HG03575 (cell line): ENCODE data around the gene OR4X2.
"Not testable (repeated sequence)": the region's sequence is repeated elsewhere in the genome, so short reads cannot be mapped to it uniquely, and the experiment has no call there.

Source experiments
- ATAC-seq: cut with Tn5 transposase; IDR thresholded peaks from one replicate; pipeline ENCODE4 v1.9.1; 2021; ENCODE audit not compliant: unreplicated experiment, insufficient number of reproducible peaks, low FRiP score; ENCODE audit errors: extremely low read depth

Gene OR4X2, protein sequence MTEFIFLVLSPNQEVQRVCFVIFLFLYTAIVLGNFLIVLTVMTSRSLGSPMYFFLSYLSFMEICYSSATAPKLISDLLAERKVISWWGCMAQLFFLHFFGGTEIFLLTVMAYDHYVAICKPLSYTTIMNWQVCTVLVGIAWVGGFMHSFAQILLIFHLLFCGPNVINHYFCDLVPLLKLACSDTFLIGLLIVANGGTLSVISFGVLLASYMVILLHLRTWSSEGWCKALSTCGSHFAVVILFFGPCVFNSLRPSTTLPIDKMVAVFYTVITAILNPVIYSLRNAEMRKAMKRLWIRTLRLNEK

DNA sequence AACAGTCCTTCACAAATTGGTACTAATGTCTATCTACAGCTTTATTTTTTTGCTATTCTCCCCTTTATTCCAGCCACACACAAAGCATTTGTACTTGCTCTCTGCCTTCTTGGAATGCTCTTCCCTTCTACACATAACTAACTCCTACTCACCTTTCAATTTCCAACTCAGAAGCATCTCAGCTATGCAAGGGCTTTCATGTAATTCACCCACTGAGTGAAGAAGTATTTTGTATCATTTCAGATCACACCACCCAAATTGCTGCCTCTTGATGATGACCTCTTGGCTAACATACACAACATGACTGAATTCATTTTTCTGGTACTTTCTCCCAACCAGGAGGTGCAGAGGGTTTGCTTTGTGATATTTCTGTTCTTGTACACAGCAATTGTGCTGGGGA lies at the start of gene OR4X2:
OR4X2 (plus strand) TSS at position 301 of the 400 bp plus-strand sequence; CDS start at position 301, 0 bp downstream.
- ATAC-seq = no peak

GRCh38 chr11:48207881-48208280 lies 37.0 kb upstream of the OR4X2 start:
- ATAC-seq = no peak

GRCh38 chr11:48210052-48210451 lies 34.9 kb upstream of the OR4X2 start:
- no peak for ATAC-seq

DNA sequence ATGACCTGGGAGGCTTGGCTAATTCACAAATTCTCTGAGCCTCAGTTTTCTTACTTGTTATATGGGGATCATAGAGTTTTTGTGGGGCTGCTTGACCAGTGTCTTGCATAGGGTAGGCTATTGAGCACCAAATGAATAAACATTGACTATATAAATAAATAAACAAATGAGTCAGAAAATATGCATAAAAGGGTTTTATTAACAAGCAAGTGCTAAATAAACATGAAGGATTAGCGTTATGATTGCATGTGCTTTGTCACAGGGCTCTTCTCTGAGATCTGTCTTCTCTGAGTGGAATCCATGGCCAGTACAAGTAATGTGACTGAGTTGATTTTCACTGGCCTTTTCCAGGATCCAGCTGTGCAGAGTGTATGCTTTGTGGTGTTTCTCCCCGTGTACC lies 28.4 kb upstream of the OR4X2 start, which contains the start of gene OR4B1:
OR4B1 (plus strand) TSS at position 301 of the 400 bp plus-strand sequence; CDS start at position 301, 0 bp downstream.
- ATAC-seq = no peak

- no peak for ATAC-seq
Measured at GRCh38 chr11:48228761-48229160, 16.1 kb upstream of the OR4X2 start.

DNA sequence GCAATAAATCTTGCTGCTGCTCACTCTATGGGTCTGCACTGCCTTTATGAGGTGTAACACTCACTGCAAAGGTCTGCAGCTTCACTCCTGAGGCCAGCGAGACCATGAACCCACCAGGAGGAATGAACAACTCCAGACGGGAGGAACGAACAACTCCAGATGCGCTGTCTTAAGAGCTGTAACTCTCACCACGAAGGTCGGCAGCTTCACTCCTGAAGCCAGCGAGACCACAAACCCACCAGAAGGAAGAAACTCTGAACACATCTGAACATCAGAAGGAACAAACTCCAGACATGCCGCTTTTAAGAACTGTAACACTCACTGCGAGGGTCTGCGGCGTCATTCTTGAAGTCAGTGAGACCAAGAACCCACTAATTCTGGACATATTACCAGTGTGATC lies 14.8 kb upstream of the OR4X2 start:
- ATAC-seq = not testable (repeated sequence)

DNA sequence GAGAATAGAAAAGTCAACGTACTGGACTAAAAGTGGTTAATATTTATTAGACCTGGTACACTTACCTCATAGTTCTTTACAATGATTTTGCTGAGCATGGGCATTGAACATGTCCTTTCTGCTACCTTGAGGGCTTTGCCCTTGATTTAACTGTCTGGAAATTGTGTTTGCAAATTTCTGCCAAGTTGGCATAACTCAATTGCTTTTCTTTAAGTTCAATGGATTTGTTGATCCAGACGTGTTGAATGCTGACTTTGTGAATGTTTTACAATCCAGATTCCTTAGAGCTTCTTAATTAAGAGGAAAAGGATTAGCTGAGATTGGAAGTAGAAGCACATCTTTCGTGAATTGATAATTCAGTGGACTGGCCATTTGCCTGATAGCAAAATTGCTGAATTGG lies 7.2 kb upstream of the OR4X2 start:
- ATAC-seq = no peak

- ATAC-seq = no peak
Measured at GRCh38 chr11:48242501-48242900, 2.4 kb upstream of the OR4X2 start.

DNA sequence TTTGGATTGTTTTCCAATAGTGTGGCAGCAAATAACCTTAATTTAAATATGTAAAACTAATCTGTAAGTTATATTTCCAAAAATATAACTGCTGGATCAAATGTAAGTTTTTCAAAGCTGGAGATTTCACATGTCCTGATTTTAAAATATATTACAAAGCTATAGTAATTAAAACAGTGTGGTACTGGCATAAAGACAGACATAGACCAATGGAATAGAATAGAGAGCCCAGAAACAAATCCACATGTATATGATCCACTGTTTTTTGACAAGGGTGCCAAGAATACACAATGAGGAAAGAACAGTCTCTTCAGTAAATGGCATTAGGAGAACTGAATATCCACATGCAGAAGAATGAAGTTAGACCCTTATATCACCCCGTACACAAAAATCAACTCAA lies 4.0 kb downstream of the OR4X2 start:
- no peak for ATAC-seq

DNA sequence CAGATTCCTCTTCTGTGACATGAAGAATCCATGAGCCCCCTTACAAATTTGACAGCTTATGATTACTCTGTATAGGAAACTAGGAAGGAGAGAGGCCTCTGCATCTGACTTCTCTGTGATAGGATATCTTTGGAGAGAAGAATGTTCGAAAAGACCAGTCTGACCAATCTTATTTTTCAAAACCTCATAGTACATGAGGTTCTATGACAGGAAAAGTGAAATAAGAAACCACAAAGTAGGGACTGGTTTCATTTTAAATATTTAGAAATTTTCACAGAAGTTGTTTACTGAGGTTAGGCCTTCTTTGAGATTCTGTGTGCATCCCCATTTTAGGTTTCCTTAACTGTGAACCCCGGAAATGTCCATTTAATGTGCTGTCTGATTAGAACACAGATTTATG lies 16.7 kb downstream of the OR4X2 start:
- ATAC-seq = no peak

- ATAC-seq = no peak
Measured at GRCh38 chr11:48263423-48263911, 18.6 kb downstream of the OR4X2 start, which contains the start of gene OR4X1. Gene OR4X1, plus strand, starts transcription at chr11:48263861. Its CDS starts 0 bp downstream, at chr11:48263861.

GRCh38 chr11:48270621-48271020 lies 25.7 kb downstream of the OR4X2 start:
- ATAC-seq = no peak

GRCh38 chr11:48272606-48273005 lies 27.7 kb downstream of the OR4X2 start:
- ATAC-seq = no peak
